Measurements from ENCODE around the gene NTM. TPM values are rescaled to one million over a fixed set of nuclear protein-coding genes. Genes with fewer than 3 reads are reported as not detected.

Gene NTM
- total RNA-seq, 1 experiment from 2014 or later = 0.73 TPM

- CTCF ChIA-PET = no interaction called here
- peaks cover 12% of the 10 kb centered on the region for H3K27me3 Mint-ChIP-seq (ENCODE audit: insufficient read depth, unreplicated experiment)
Measured at GRCh38 chr11:131874070-131874469, 503.7 kb downstream of the NTM start.

GRCh38 chr11:131875611-131876010 lies 505.2 kb downstream of the NTM start:
- no TSS peak for BruUV-seq (replicated peaks)
- no peak overlapping the region for H3K4me3 ChIP-seq (ENCODE audit: low read depth, low read length)
- H3K4me1 Mint-ChIP-seq (ENCODE audit: low read depth, unreplicated experiment) = no peaks in the 10 kb centered on the region
- no peaks in the 10 kb centered on the region for H3K36me3 ChIP-seq (ENCODE audit: control insufficient read depth, insufficient read depth, low read length)
- peaks cover 12% of the 10 kb centered on the region for H3K27me3 Mint-ChIP-seq (ENCODE audit: insufficient read depth, unreplicated experiment)
- no peaks in the 10 kb centered on the region for H3K36me3 Mint-ChIP-seq (ENCODE audit: insufficient read depth, unreplicated experiment)
- H3K4me3 Mint-ChIP-seq (ENCODE audit: unreplicated experiment) = no peak overlapping the region
- H3K27me3 ChIP-seq (replicated peaks; ENCODE audit: control insufficient read depth, insufficient read depth, low read length) = no peaks in the 10 kb centered on the region
- intact Hi-C loops (cut with micrococcal nuclease; ENCODE audit: unreplicated experiment) = no loop called here
- no peaks in the 10 kb centered on the region for H3K4me1 ChIP-seq
- no peaks in the 10 kb centered on the region for H3K9me3 Mint-ChIP-seq (ENCODE audit: unreplicated experiment)
- no peak for TF ChIP-seq CTCF (IDR thresholded peaks at IDR 0.05; ENCODE audit: insufficient read depth in 1 of 2, low read depth in 1 of 2, low read length in 1 of 2, severe bottlenecking in 1 of 2, unreplicated experiment in 1 of 2)
- no peaks in the 10 kb centered on the region for H3K9me3 ChIP-seq
- ChIA-PET POLR2A (no interaction called here), CTCF (no interaction called here)
- no peak overlapping the region for H3K27ac Mint-ChIP-seq (ENCODE audit: unreplicated experiment)
- no peak for DNase-seq

More at GRCh38 chr11:131874070-131874469, 503.7 kb downstream of the NTM start:
- no peak for TF ChIP-seq CTCF (IDR thresholded peaks at IDR 0.05; ENCODE audit: insufficient read depth in 1 of 2, low read depth in 1 of 2, low read length in 1 of 2, severe bottlenecking in 1 of 2, unreplicated experiment in 1 of 2)
- Histone ChIP-seq H3K4me1 (no peaks in the 10 kb centered on the region), H3K36me3 (ENCODE audit: control insufficient read depth, insufficient read depth, low read length) (no peaks in the 10 kb centered on the region), H3K9me3 (no peaks in the 10 kb centered on the region), H3K27me3 (replicated peaks; ENCODE audit: control insufficient read depth, insufficient read depth, low read length) (no peaks in the 10 kb centered on the region), H3K4me3 (ENCODE audit: low read depth, low read length) (no peak overlapping the region)
- Mint-ChIP-seq H3K27ac (ENCODE audit: unreplicated experiment) (no peak overlapping the region), H3K4me3 (ENCODE audit: unreplicated experiment) (no peak overlapping the region), H3K4me1 (ENCODE audit: low read depth, unreplicated experiment) (no peaks in the 10 kb centered on the region), H3K9me3 (ENCODE audit: unreplicated experiment) (no peaks in the 10 kb centered on the region), H3K36me3 (ENCODE audit: insufficient read depth, unreplicated experiment) (no peaks in the 10 kb centered on the region)
- POLR2A ChIA-PET = no interaction called here
- intact Hi-C loops (cut with micrococcal nuclease; ENCODE audit: unreplicated experiment) = no loop called here
- no TSS peak for BruUV-seq (replicated peaks)
- DNase-seq = no peak

GRCh38 chr11:131877246-131877942 lies 507.0 kb downstream of the NTM start:
- no peaks in the 10 kb centered on the region for H3K9me3 ChIP-seq
- DNase-seq = no peak
- no peaks in the 10 kb centered on the region for H3K36me3 Mint-ChIP-seq (ENCODE audit: insufficient read depth, unreplicated experiment)
- H3K4me1 Mint-ChIP-seq (ENCODE audit: low read depth, unreplicated experiment) = no peaks in the 10 kb centered on the region
- intact Hi-C loops (cut with micrococcal nuclease; ENCODE audit: unreplicated experiment) = no loop called here
- ChIA-PET POLR2A (no interaction called here), CTCF (no interaction called here)
- no peaks in the 10 kb centered on the region for H3K4me1 ChIP-seq
- H3K9me3 Mint-ChIP-seq (ENCODE audit: unreplicated experiment) = no peaks in the 10 kb centered on the region
- H3K4me3 Mint-ChIP-seq (ENCODE audit: unreplicated experiment) = no peak overlapping the region
- no peak overlapping the region for H3K27ac Mint-ChIP-seq (ENCODE audit: unreplicated experiment)
- H3K27me3 Mint-ChIP-seq (ENCODE audit: insufficient read depth, unreplicated experiment) = peaks cover 18% of the 10 kb centered on the region
- TF ChIP-seq CTCF (IDR thresholded peaks at IDR 0.05; ENCODE audit: insufficient read depth in 1 of 2, low read depth in 1 of 2, low read length in 1 of 2, severe bottlenecking in 1 of 2, unreplicated experiment in 1 of 2) = no peak
- no peaks in the 10 kb centered on the region for H3K36me3 ChIP-seq (ENCODE audit: control insufficient read depth, insufficient read depth, low read length)
- no TSS peak for BruUV-seq (replicated peaks)
- no peak overlapping the region for H3K4me3 ChIP-seq (ENCODE audit: low read depth, low read length)
- no peaks in the 10 kb centered on the region for H3K27me3 ChIP-seq (replicated peaks; ENCODE audit: control insufficient read depth, insufficient read depth, low read length)

All from Caco-2 (cell line).